Activated naive CD4-positive, alpha-beta T cell treated with anti-CD3 and anti-CD28 coated beads, Interleukin-2, amount 10 ng/mL, durations not matched to agents 7 days and 5 days (primary cell): ENCODE results near the gene RPS6KA5.
"Not testable (repeated sequence)": the region's sequence is repeated elsewhere in the genome, so short reads cannot be mapped to it uniquely, and the experiment has no call there.

ENCODE experiments used
- CTCF ChIA-PET: fragments of 350-600 bp; sonication (Branson Sonifier 250); formaldehyde crosslinking; loops from one replicate; lab custom pipeline; 2021; ENCODE audit warnings: antibody characterized with exemption; lab: Charles Lee
- DNase-seq: peaks from one replicate; pipeline ENCODE4 v3.0.0-alpha.2; 2020
- H3K27ac Mint-ChIP-seq: one replicate; pipeline ENCODE4 v1.8.0; 2021; ENCODE audit warnings: mild to moderate bottlenecking, moderate library complexity, mixed read lengths
- H3K27me3 Mint-ChIP-seq: one replicate; pipeline ENCODE4 v1.8.0; 2021; ENCODE audit warnings: mild to moderate bottlenecking, mixed read lengths
- H3K36me3 Mint-ChIP-seq: one replicate; pipeline ENCODE4 v1.8.0; 2021; ENCODE audit warnings: mixed read lengths
- H3K4me1 Mint-ChIP-seq: one replicate; pipeline ENCODE4 v1.8.0; 2021; ENCODE audit warnings: mixed read lengths
- H3K4me3 Mint-ChIP-seq: one replicate; pipeline ENCODE4 v1.8.0; 2021; ENCODE audit warnings: mild to moderate bottlenecking, moderate library complexity, mixed read lengths
- H3K9me3 Mint-ChIP-seq: one replicate; pipeline ENCODE4 v1.8.0; 2021; ENCODE audit warnings: mixed read lengths

RPS6KA5 gene

DNA sequence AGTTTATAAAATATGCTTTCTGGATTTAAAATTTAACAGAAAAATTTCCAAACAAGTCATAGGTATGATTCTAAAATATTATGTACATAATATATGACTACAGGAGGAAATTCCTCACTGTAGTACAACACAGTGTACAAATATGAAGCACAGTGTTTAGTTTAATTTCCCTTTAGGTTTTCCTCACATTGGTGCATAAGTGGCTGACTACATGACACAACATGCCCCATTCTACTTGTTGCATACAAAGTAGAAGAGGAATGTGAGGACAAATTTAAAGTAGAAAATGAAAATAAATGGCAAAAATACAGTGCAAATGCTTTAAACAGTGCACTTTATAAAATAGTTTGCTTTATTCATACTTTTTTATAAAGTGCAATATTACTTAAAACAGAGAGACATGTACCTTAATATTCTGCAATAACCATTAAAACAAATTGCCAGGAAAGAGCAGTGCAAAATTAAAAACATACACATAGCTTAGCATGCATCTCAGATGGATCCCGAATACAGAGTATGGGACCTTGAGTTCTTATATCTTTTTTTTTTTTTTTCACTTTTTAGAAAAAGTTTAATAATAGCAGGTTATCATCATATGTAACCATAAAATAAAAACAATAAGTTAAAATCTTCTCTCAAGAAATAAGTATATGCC lies 189.4 kb downstream of the RPS6KA5 start:
- peaks cover 40% of the 10 kb centered on the region for H3K36me3 Mint-ChIP-seq
- no peaks in the 10 kb centered on the region for H3K27me3 Mint-ChIP-seq
- CTCF ChIA-PET: interaction anchor here (0.7 kb wide), 1 partner anchor 1799 kb away, joined by 3 read pairs; no protein-coding TSS in a partner anchor
- DNase-seq: no peak
- H3K9me3 Mint-ChIP-seq: no peaks in the 10 kb centered on the region
- H3K4me3 Mint-ChIP-seq: no peak overlapping the region
- H3K27ac Mint-ChIP-seq: no peak overlapping the region
- peaks cover 7% of the 10 kb centered on the region for H3K4me1 Mint-ChIP-seq

- CTCF ChIA-PET: no interaction called here
- Mint-ChIP-seq H3K9me3 (no peaks in the 10 kb centered on the region), H3K4me3 (no peak overlapping the region), H3K4me1 (peaks cover 7% of the 10 kb centered on the region), H3K27ac (no peak overlapping the region), H3K36me3 (peaks cover 28% of the 10 kb centered on the region), H3K27me3 (no peaks in the 10 kb centered on the region)
- DNase-seq: no peak
Observed at GRCh38 chr14:90867501-90867900, 192.9 kb downstream of the RPS6KA5 start.

DNA sequence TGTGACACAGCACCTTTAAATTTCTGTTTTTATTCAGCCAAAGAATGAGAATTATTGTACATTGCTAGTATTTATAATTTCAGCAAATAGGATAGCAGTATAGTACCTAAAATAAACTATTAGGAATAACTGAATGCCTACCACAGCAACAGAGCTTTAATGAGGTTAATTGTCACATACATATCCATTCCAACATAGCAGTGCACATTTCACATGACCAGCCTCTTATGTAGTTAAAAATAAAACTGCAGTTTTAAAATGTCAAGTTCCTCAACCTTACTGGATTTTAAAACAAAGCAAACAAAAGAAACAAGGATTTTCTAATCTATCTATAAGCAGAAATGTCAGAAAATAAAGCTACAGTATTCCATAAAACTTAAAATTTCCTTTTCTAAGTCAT lies 193.6 kb downstream of the RPS6KA5 start:
- no peak overlapping the region for H3K4me3 Mint-ChIP-seq
- H3K9me3 Mint-ChIP-seq: no peaks in the 10 kb centered on the region
- peaks cover 4% of the 10 kb centered on the region for H3K4me1 Mint-ChIP-seq
- H3K27me3 Mint-ChIP-seq: no peaks in the 10 kb centered on the region
- H3K27ac Mint-ChIP-seq: no peak overlapping the region
- peaks cover 24% of the 10 kb centered on the region for H3K36me3 Mint-ChIP-seq
- CTCF ChIA-PET: no interaction called here
- no peak for DNase-seq

DNA sequence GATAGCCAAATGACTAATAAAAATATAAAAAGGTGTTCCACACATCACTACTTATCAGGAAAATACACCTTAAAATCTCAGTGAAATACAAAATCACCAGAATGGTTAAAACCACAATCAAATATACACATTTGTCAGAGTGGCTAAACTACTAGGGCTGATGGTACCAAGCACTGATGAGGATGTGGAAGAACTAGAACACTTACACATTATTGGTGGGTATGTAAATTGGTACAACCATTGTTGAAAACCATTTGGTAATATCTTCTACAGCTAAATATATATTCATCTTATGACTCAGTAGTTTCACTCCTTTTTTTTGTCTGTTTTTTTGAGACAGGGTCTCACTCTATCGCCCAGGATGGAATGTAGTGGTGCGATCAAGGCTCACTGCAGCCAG lies 195.7 kb downstream of the RPS6KA5 start:
- CTCF ChIA-PET: interaction anchor here (1.6 kb wide), 1 partner anchor 38 kb away, joined by 3 read pairs; no protein-coding TSS in a partner anchor
- H3K36me3 Mint-ChIP-seq: peaks cover 19% of the 10 kb centered on the region
- no peaks in the 10 kb centered on the region for H3K9me3 Mint-ChIP-seq
- no peaks in the 10 kb centered on the region for H3K27me3 Mint-ChIP-seq
- no peaks in the 10 kb centered on the region for H3K4me1 Mint-ChIP-seq
- no peak overlapping the region for H3K4me3 Mint-ChIP-seq
- H3K27ac Mint-ChIP-seq: no peak overlapping the region
- DNase-seq: no peak

DNA sequence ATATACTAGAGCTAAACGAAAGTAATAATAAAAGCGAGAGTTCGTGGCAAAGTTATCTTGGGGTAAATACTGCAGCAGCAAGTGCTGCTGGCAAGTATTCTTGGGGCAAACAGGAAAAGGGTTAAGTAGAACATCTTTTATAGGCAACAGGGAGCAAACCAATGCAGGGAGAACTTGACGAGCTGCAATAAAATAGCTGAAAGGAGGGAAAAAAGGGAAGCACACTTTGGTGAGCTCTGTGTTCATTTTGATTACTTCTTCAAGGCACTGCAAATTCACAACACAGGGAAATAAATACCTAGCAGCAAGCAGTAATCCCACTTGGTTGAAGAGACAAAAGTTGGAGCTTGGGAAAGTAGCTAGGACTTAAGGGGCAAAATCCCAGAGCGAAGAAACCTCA lies 201.9 kb downstream of the RPS6KA5 start:
- no peaks in the 10 kb centered on the region for H3K9me3 Mint-ChIP-seq
- no peak overlapping the region for H3K4me3 Mint-ChIP-seq
- no peaks in the 10 kb centered on the region for H3K27me3 Mint-ChIP-seq
- CTCF ChIA-PET: interaction anchor here (0.9 to 1.3 kb wide), 3 partner anchors 281 to 318 kb away, joined by 3 to 4 read pairs (median 3); no protein-coding TSS in a partner anchor
- DNase-seq: no peak
- peaks cover 3% of the 10 kb centered on the region for H3K4me1 Mint-ChIP-seq
- no peak overlapping the region for H3K27ac Mint-ChIP-seq
- H3K36me3 Mint-ChIP-seq: peaks cover 5% of the 10 kb centered on the region

DNA sequence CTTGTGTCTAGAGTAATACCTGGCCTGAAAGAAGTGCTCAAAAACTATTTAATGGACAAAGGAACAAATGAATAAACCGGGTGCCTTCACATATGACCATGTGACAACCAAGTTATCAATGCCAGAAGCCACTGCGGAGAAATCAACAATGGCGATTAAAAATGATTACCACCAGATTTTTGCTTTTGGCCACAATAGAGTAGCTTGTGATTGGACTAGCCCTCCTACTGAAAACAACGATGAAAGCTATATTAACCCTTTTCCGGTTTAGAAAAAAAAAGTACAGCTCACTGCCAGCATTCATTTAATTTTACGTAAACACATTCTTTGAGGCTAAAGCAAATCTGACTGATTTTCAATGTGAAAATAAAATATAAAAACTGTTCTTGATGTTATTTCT lies 202.6 kb downstream of the RPS6KA5 start:
- H3K27me3 Mint-ChIP-seq: no peaks in the 10 kb centered on the region
- peaks cover 5% of the 10 kb centered on the region for H3K36me3 Mint-ChIP-seq
- H3K4me1 Mint-ChIP-seq: peaks cover 3% of the 10 kb centered on the region
- H3K4me3 Mint-ChIP-seq: no peak overlapping the region
- DNase-seq: no peak
- CTCF ChIA-PET: interaction anchor here (1.3 kb wide), 1 partner anchor 281 kb away, joined by 3 read pairs; no protein-coding TSS in a partner anchor
- no peak overlapping the region for H3K27ac Mint-ChIP-seq
- no peaks in the 10 kb centered on the region for H3K9me3 Mint-ChIP-seq

GRCh38 chr14:90856115-90856514 lies 204.3 kb downstream of the RPS6KA5 start:
- H3K4me3 Mint-ChIP-seq, DNase-seq, H3K9me3 Mint-ChIP-seq, H3K36me3 Mint-ChIP-seq, H3K27ac Mint-ChIP-seq, H3K4me1 Mint-ChIP-seq, H3K27me3 Mint-ChIP-seq, CTCF ChIA-PET: not testable (repeated sequence)

- Mint-ChIP-seq H3K4me1 (no peaks in the 10 kb centered on the region), H3K27me3 (no peaks in the 10 kb centered on the region), H3K9me3 (no peaks in the 10 kb centered on the region), H3K27ac (no peak overlapping the region), H3K4me3 (no peak overlapping the region), H3K36me3 (no peaks in the 10 kb centered on the region)
- DNase-seq: no peak
- CTCF ChIA-PET: no interaction called here
Observed at GRCh38 chr14:90853116-90853515, 207.3 kb downstream of the RPS6KA5 start.

GRCh38 chr14:90851327-90852036 lies 209.0 kb downstream of the RPS6KA5 start:
- CTCF ChIA-PET: no interaction called here
- no peak for DNase-seq
- H3K4me1 Mint-ChIP-seq: no peaks in the 10 kb centered on the region
- peaks cover 5% of the 10 kb centered on the region for H3K36me3 Mint-ChIP-seq
- no peaks in the 10 kb centered on the region for H3K27me3 Mint-ChIP-seq
- no peaks in the 10 kb centered on the region for H3K9me3 Mint-ChIP-seq
- H3K4me3 Mint-ChIP-seq: no peak overlapping the region
- H3K27ac Mint-ChIP-seq: no peak overlapping the region

GRCh38 chr14:90850487-90850886 lies 210.0 kb downstream of the RPS6KA5 start:
- no peaks in the 10 kb centered on the region for H3K27me3 Mint-ChIP-seq
- CTCF ChIA-PET: interaction anchor here (0.6 kb wide), 1 partner anchor 323 kb away, joined by 3 read pairs; no protein-coding TSS in a partner anchor
- no peak for DNase-seq
- H3K27ac Mint-ChIP-seq: no peak overlapping the region
- H3K4me3 Mint-ChIP-seq: no peak overlapping the region
- H3K4me1 Mint-ChIP-seq: no peaks in the 10 kb centered on the region
- no peaks in the 10 kb centered on the region for H3K9me3 Mint-ChIP-seq
- peaks cover 8% of the 10 kb centered on the region for H3K36me3 Mint-ChIP-seq

GRCh38 chr14:90849787-90850444 lies 210.5 kb downstream of the RPS6KA5 start:
- CTCF ChIA-PET: interaction anchor here (0.6 kb wide), 1 partner anchor 323 kb away, joined by 3 read pairs; no protein-coding TSS in a partner anchor
- DNase-seq: no peak
- H3K9me3 Mint-ChIP-seq: no peaks in the 10 kb centered on the region
- H3K27ac Mint-ChIP-seq: no peak overlapping the region
- no peak overlapping the region for H3K4me3 Mint-ChIP-seq
- peaks cover 8% of the 10 kb centered on the region for H3K36me3 Mint-ChIP-seq
- no peaks in the 10 kb centered on the region for H3K27me3 Mint-ChIP-seq
- H3K4me1 Mint-ChIP-seq: no peaks in the 10 kb centered on the region

GRCh38 chr14:90848944-90849731 lies 211.3 kb downstream of the RPS6KA5 start:
- Mint-ChIP-seq H3K4me3 (no peak overlapping the region), H3K9me3 (no peaks in the 10 kb centered on the region), H3K36me3 (peaks cover 8% of the 10 kb centered on the region), H3K4me1 (no peaks in the 10 kb centered on the region), H3K27ac (no peak overlapping the region), H3K27me3 (no peaks in the 10 kb centered on the region)
- CTCF ChIA-PET: no interaction called here
- no peak for DNase-seq

DNA sequence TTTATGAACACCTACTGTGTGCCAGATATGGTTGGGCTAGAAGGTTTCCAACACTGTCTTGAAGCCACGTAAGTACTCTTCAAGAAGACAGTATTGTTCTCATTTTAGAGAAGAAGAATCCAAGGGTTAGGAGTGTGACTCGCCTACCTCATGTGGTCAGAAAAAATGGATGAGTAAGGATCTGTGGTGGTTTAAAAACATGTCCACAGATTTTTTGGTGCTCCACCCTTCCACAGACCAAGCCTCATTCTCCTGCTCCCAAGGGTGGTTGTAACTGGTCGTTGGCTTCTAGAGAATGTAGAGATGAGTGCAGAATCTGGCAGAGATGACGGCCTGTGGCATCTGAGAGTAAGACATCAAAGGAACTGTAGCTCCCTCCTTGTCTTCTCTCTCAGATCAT lies 213.9 kb downstream of the RPS6KA5 start:
- peaks cover 8% of the 10 kb centered on the region for H3K36me3 Mint-ChIP-seq
- no peak for DNase-seq

GRCh38 chr14:90844321-90844720 lies 216.1 kb downstream of the RPS6KA5 start:
- Mint-ChIP-seq H3K4me1 (no peaks in the 10 kb centered on the region), H3K4me3 (no peak overlapping the region), H3K9me3 (no peaks in the 10 kb centered on the region), H3K36me3 (peaks cover 8% of the 10 kb centered on the region), H3K27me3 (peaks cover 6% of the 10 kb centered on the region), H3K27ac (no peak overlapping the region)
- DNase-seq: no peak
- CTCF ChIA-PET: no interaction called here

More for the DNA sequence above, 213.9 kb downstream of the RPS6KA5 start:
- H3K27me3 Mint-ChIP-seq: no peaks in the 10 kb centered on the region
- no peaks in the 10 kb centered on the region for H3K9me3 Mint-ChIP-seq
- CTCF ChIA-PET: no interaction called here
- H3K4me3 Mint-ChIP-seq: no peak overlapping the region
- H3K27ac Mint-ChIP-seq: no peak overlapping the region
- no peaks in the 10 kb centered on the region for H3K4me1 Mint-ChIP-seq
